GM19099 (cell line): ENCODE data around the gene MRTFA.
A peak's percentile ranks its signal among the peaks of the same experiment; 100 is the strongest.

ENCODE experiments used
- POLR2A ChIP-seq: IDR thresholded peaks from 3 replicates; pipeline ENCODE4 v1.6.1; 2011; ENCODE audit warnings: low read depth; ENCODE audit not compliant: insufficient read length; ENCODE audit errors: extremely low read depth

The MRTFA gene

GRCh38 chr22:40637183-40638150 is 948 bp upstream of the MRTFA start:
- peak; percentile 28 for TF ChIP-seq POLR2A

- no peak for TF ChIP-seq POLR2A
Observed at GRCh38 chr22:40635940-40636379, 559 bp downstream of the MRTFA start.

GRCh38 chr22:40635043-40635939 is 1.2 kb downstream of the MRTFA start:
- TF ChIP-seq POLR2A, result no peak

GRCh38 chr22:40634119-40634903 is 2.2 kb downstream of the MRTFA start:
- TF ChIP-seq POLR2A, result no peak

GRCh38 chr22:40633036-40633435 is 3.5 kb downstream of the MRTFA start:
- TF ChIP-seq POLR2A, result no peak

GRCh38 chr22:40631925-40632324 is 4.6 kb downstream of the MRTFA start:
- no peak for TF ChIP-seq POLR2A

- TF ChIP-seq POLR2A, result no peak
Observed at GRCh38 chr22:40628354-40629042, 8.0 kb downstream of the MRTFA start.

- no peak for TF ChIP-seq POLR2A
Observed at GRCh38 chr22:40627612-40628011, 8.9 kb downstream of the MRTFA start.

GRCh38 chr22:40626851-40627250 is 9.7 kb downstream of the MRTFA start:
- TF ChIP-seq POLR2A, result no peak

- no peak for TF ChIP-seq POLR2A
Observed at GRCh38 chr22:40624770-40625169, 11.7 kb downstream of the MRTFA start.

GRCh38 chr22:40621309-40622151 is 15.0 kb downstream of the MRTFA start:
- TF ChIP-seq POLR2A, result no peak

GRCh38 chr22:40620464-40621046 is 16.0 kb downstream of the MRTFA start:
- TF ChIP-seq POLR2A, result no peak

- TF ChIP-seq POLR2A, result no peak
Observed at GRCh38 chr22:40618400-40618799, 18.1 kb downstream of the MRTFA start.
